Measurements from ENCODE around the gene HIVEP3. TPM values are rescaled to one million over a fixed set of nuclear protein-coding genes. Genes with fewer than 3 reads are reported as not detected.
A peak's percentile ranks its signal among the peaks of the same experiment; 100 is the strongest.

Gene HIVEP3
- total RNA-seq, 1 donor from 2014 or later, result 1.2 TPM

DNA sequence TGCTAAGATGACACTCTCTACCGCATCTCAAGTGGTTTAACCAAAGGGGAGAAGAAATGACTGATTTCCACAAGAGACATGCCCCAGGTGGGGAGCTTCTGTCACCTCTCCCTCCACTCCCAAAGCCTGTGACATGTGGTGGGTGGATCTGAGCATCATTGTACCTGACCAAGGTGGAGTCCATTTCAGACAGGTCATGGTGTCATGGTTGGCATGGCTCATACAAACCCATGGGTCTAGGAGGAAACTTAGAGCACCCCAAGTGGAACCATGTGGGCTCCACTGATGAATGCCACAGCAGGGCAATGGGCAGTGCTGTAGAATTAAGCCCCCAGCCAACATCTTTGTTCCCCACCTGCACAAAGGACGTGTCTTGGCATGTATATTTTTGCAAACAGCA is 302.7 kb downstream of the HIVEP3 start:
- TF ChIP-seq, protein P1, sequence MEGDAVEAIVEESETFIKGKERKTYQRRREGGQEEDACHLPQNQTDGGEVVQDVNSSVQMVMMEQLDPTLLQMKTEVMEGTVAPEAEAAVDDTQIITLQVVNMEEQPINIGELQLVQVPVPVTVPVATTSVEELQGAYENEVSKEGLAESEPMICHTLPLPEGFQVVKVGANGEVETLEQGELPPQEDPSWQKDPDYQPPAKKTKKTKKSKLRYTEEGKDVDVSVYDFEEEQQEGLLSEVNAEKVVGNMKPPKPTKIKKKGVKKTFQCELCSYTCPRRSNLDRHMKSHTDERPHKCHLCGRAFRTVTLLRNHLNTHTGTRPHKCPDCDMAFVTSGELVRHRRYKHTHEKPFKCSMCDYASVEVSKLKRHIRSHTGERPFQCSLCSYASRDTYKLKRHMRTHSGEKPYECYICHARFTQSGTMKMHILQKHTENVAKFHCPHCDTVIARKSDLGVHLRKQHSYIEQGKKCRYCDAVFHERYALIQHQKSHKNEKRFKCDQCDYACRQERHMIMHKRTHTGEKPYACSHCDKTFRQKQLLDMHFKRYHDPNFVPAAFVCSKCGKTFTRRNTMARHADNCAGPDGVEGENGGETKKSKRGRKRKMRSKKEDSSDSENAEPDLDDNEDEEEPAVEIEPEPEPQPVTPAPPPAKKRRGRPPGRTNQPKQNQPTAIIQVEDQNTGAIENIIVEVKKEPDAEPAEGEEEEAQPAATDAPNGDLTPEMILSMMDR (conservative IDR thresholded peaks at IDR 0.05), result no peak
- Mint-ChIP-seq H3K27me3 (ENCODE audit: low read depth) (peaks cover 2% of the 10 kb centered on the region), H3K4me1 (no peaks in the 10 kb centered on the region), H3K9me3 (no peaks in the 10 kb centered on the region), H3K27ac (ENCODE audit: unreplicated experiment) (no peak overlapping the region), H3K4me3 (no peak overlapping the region), H3K36me3 (ENCODE audit: low read depth) (no peaks in the 10 kb centered on the region)
- no peak for DNase-seq (ENCODE audit: low read depth, low spot score)

DNA sequence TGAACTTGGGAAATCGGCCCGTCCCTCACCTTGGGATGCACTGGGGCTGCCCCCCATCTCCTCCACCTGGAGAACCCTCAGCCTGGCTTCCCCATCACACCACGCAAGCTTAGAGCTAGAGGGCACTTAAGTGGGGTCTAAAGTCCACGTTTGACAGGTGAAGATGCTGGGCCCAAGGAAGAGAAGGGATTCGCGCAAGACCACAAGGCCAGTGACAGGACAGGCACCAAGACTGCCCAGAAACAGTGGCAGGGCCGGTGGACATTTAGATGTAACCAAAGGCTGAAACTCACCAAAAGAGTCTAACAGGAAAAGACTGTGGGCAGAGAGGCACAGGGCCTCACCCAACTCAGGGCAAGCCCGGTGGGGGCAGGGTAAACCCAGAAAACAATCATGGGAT is 303.4 kb downstream of the HIVEP3 start:
- no peak for DNase-seq (ENCODE audit: low read depth, low spot score)
- no peaks in the 10 kb centered on the region for H3K36me3 Mint-ChIP-seq (ENCODE audit: low read depth)
- no peak overlapping the region for H3K4me3 Mint-ChIP-seq
- TF ChIP-seq, protein P1 (conservative IDR thresholded peaks at IDR 0.05), result no peak
- no peaks in the 10 kb centered on the region for H3K4me1 Mint-ChIP-seq
- H3K27me3 Mint-ChIP-seq (ENCODE audit: low read depth), result peaks cover under 1% of the 10 kb centered on the region
- H3K9me3 Mint-ChIP-seq, result no peaks in the 10 kb centered on the region
- H3K27ac Mint-ChIP-seq (ENCODE audit: unreplicated experiment), result no peak overlapping the region

DNA sequence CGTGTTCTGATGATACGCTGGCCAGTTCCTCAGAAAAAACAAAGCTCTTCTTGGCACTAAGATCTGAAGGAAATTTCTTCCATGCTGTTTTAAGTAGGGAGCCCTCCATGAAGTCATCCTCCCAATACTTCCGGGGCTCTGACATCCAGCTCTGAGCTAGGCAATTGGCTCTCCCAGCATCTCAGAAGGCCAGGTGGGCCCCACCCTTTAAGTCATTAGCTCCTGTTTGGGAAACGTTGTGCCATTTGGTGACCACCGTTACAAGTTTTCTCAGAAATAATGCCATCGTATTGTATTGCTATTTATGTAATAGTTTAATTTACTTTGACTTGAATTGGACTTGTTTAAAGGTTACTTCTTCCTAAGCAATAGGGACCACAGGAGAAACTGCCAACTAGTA is 303.9 kb downstream of the HIVEP3 start:
- no peaks in the 10 kb centered on the region for H3K9me3 Mint-ChIP-seq
- H3K27ac Mint-ChIP-seq (ENCODE audit: unreplicated experiment), result no peak overlapping the region
- H3K4me3 Mint-ChIP-seq, result no peak overlapping the region
- H3K4me1 Mint-ChIP-seq, result no peaks in the 10 kb centered on the region
- no peaks in the 10 kb centered on the region for H3K36me3 Mint-ChIP-seq (ENCODE audit: low read depth)
- DNase-seq (ENCODE audit: low read depth, low spot score), result no peak
- H3K27me3 Mint-ChIP-seq (ENCODE audit: low read depth), result no peaks in the 10 kb centered on the region
- TF ChIP-seq, protein P1 (conservative IDR thresholded peaks at IDR 0.05), result no peak

DNA sequence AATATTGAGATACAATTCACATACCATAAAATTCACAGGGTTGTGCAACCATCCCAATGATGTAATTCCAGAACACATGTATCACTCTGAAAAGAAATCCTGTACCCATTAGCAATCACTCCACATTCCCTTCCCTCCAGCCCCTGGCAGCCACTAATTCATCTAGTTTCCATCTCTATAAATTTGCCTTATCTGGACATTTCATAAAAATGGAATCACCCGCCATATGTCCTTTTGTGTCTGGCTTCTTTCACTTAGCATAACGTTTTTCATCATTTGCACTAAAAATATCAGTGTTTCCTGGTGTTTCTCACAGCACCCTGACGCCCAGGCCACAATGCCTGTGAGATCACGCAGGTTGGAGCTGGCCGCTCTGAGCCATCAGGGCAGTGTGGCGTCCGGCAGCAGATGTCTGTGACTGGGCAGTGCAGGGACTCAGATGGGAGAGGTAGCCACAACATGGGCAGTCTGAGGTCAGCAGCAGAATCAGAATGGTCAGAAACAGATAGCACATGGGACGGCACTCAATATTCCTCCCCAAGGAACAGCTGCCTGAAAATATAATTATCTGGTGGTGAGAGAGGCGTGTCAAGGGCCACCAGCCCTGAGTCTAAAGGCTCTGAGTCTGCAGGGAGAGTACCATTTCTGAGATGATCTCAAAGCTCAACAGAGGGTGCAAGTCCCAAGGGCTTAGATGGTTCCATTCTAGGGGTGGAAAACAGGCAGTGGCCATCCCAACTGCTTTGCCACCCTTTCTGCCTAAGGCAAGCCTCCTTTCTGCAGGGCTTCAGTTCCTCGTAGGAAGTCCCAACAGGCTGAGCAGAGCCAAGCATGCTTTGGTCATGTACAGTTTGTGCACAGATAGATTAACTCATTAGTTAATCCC is 304.8 kb downstream of the HIVEP3 start:
- peak overlapping the region; percentile 64 for H3K27ac Mint-ChIP-seq (ENCODE audit: unreplicated experiment)
- no peak for DNase-seq (ENCODE audit: low read depth, low spot score)
- H3K9me3 Mint-ChIP-seq, result no peaks in the 10 kb centered on the region
- no peaks in the 10 kb centered on the region for H3K4me1 Mint-ChIP-seq
- H3K4me3 Mint-ChIP-seq, result no peak overlapping the region
- TF ChIP-seq, protein P1 (conservative IDR thresholded peaks at IDR 0.05), result no peak
- no peaks in the 10 kb centered on the region for H3K27me3 Mint-ChIP-seq (ENCODE audit: low read depth)
- H3K36me3 Mint-ChIP-seq (ENCODE audit: low read depth), result no peaks in the 10 kb centered on the region

DNA sequence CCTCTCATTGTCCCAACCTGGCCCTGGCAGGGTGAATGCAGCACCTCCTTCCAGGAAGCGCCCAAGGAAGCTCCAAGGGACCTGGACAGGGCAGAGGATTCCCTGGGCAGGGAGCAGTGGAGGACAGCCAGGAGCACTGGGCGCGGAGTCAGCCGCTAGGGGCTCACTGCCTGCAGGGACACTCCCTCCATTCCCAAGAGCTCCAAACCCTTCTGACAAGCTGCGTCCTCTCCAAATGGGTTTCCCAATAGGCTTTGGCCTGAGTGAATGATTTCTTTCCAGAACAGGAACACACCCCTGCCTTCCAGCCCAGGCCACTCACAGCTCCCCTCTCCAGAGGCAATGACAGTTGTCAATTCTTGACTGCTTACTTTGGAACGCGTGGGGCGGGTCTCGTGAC is 305.8 kb downstream of the HIVEP3 start:
- no peaks in the 10 kb centered on the region for H3K36me3 Mint-ChIP-seq (ENCODE audit: low read depth)
- DNase-seq (ENCODE audit: low read depth, low spot score), result no peak
- no peaks in the 10 kb centered on the region for H3K4me1 Mint-ChIP-seq
- H3K27ac Mint-ChIP-seq (ENCODE audit: unreplicated experiment), result no peak overlapping the region
- no peaks in the 10 kb centered on the region for H3K27me3 Mint-ChIP-seq (ENCODE audit: low read depth)
- no peaks in the 10 kb centered on the region for H3K9me3 Mint-ChIP-seq
- no peak overlapping the region for H3K4me3 Mint-ChIP-seq
- TF ChIP-seq, protein P1 (conservative IDR thresholded peaks at IDR 0.05), result no peak

Data from neural crest cell (in vitro differentiated cells).